CD14-positive monocyte (primary cell): ENCODE results near the gene HS3ST4. TPM values are rescaled to one million over a fixed set of nuclear protein-coding genes. Genes with fewer than 3 reads are reported as not detected.

Experiments used
- DNase-seq, 3 donors: peaks; one replicate each; pipeline ENCODE4 v3.0.0-alpha.2; 2011 to 2022
- H2AFZ ChIP-seq: 2 replicates; pipeline ENCODE4 v1.6.0; 2012; ENCODE audit warnings: mild to moderate bottlenecking, low read depth, low read length, inconsistent platforms; ENCODE audit not compliant: insufficient read depth, poor library complexity, severe bottlenecking
- H3K27ac ChIP-seq, 2 donors: 1 replicate in 1 of 2; 2 replicates in 1 of 2; pipeline ENCODE4 v1.5.1; 2012 to 2013; ENCODE audit warnings: low read length in 2 of 2, control low read depth in 1 of 2, inconsistent platforms in 1 of 2, low read depth in 1 of 2, mild to moderate bottlenecking in 1 of 2
- H3K27me3 ChIP-seq, 2 donors: one replicate each; pipeline versions ENCODE4 v1.6.0 to v1.6.1; 2011 to 2013; ENCODE audit warnings: low read length in 2 of 2; ENCODE audit not compliant: control insufficient read depth in 2 of 2, insufficient read depth in 2 of 2
- H3K36me3 ChIP-seq, 2 donors: replicated peaks in 1 of 2; 1 replicate in 1 of 2; 2 replicates in 1 of 2; pipeline versions ENCODE4 v1.5.1 to v1.6.1; 2012 to 2013; ENCODE audit warnings: low read length in 2 of 2, control low read depth in 1 of 2, inconsistent platforms in 1 of 2, mild to moderate bottlenecking in 1 of 2; ENCODE audit not compliant: insufficient read depth in 2 of 2, control insufficient read depth in 1 of 2
- H3K4me1 ChIP-seq, 2 donors: 1 replicate in 1 of 2; 2 replicates in 1 of 2; pipeline versions ENCODE4 v1.5.1 to v1.6.1; 2012 to 2013; ENCODE audit warnings: low read length in 2 of 2, control low read depth in 1 of 2, inconsistent platforms in 1 of 2, mild to moderate bottlenecking in 1 of 2, moderate library complexity in 1 of 2; ENCODE audit not compliant: insufficient read depth in 2 of 2, control insufficient read depth in 1 of 2
- H3K4me2 ChIP-seq: replicated peaks from 2 replicates; pipeline ENCODE3; 2012; ENCODE audit warnings: low read length, moderate library complexity, mild to moderate bottlenecking; ENCODE audit not compliant: poor library complexity, severe bottlenecking; ENCODE audit errors: extremely low read depth
- H3K4me3 ChIP-seq, 3 experiments: fragments of 200-600 bp in 1 of 3; sonication (generic) in 1 of 3; replicated peaks in 1 of 3; 1 replicate in 2 of 3; 2 replicates in 1 of 3; pipeline ENCODE4 v1.5.1; 2011 to 2013; ENCODE audit warnings: low read length in 3 of 3, mild to moderate bottlenecking in 3 of 3, control low read depth in 2 of 3, low read depth in 2 of 3, inconsistent platforms in 1 of 3, moderate library complexity in 1 of 3
- H3K79me2 ChIP-seq: 2 replicates; pipeline ENCODE4 v1.6.0; 2012; ENCODE audit warnings: mild to moderate bottlenecking, control low read depth, inconsistent platforms, low read length, moderate library complexity; ENCODE audit not compliant: insufficient read depth
- H3K9ac ChIP-seq: 2 replicates; pipeline ENCODE4 v1.6.0; 2017; ENCODE audit warnings: low read length, mild to moderate bottlenecking; ENCODE audit not compliant: insufficient read depth, poor library complexity, severe bottlenecking
- H3K9me3 ChIP-seq, 2 donors: replicated peaks in 1 of 2; 1 replicate in 1 of 2; 2 replicates in 1 of 2; pipeline versions ENCODE4 v1.5.1 to v1.6.1; 2012 to 2013; ENCODE audit warnings: low read length in 2 of 2, control low read depth in 1 of 2; ENCODE audit not compliant: control insufficient read depth in 1 of 2, insufficient read depth in 1 of 2
- H4K20me1 ChIP-seq: 2 replicates; pipeline ENCODE4 v1.6.0; 2012; ENCODE audit warnings: mild to moderate bottlenecking, low read length, control low read depth, moderate library complexity; ENCODE audit not compliant: insufficient read depth
- H3K27ac Mint-ChIP-seq, 7 donors: one replicate each; pipeline ENCODE4 v1.8.0; 2020; ENCODE audit warnings: mild to moderate bottlenecking in 7 of 7, mixed read lengths in 7 of 7, moderate library complexity in 6 of 7, inconsistent platforms in 2 of 7
- H3K27me3 Mint-ChIP-seq, 3 donors: one replicate each; pipeline ENCODE4 v1.8.0; 2021 to 2022; ENCODE audit warnings: low read depth in 3 of 3, mild to moderate bottlenecking in 3 of 3, mixed read lengths in 3 of 3, moderate library complexity in 3 of 3, inconsistent platforms in 1 of 3
- H3K36me3 Mint-ChIP-seq, 2 donors: one replicate each; pipeline ENCODE4 v1.8.0; 2020; ENCODE audit warnings: mixed read lengths in 2 of 2, inconsistent platforms in 1 of 2, mild to moderate bottlenecking in 1 of 2
- H3K4me1 Mint-ChIP-seq: one replicate; pipeline ENCODE4 v1.8.0; 2020; ENCODE audit warnings: mild to moderate bottlenecking, mixed read lengths
- H3K4me3 Mint-ChIP-seq, 2 donors: one replicate each; pipeline ENCODE4 v1.8.0; 2020; ENCODE audit warnings: mild to moderate bottlenecking in 2 of 2, mixed read lengths in 2 of 2, moderate library complexity in 1 of 2
- H3K9me3 Mint-ChIP-seq, 7 donors: one replicate each; pipeline ENCODE4 v1.8.0; 2020 to 2022; ENCODE audit warnings: mixed read lengths in 7 of 7, mild to moderate bottlenecking in 6 of 7, moderate library complexity in 6 of 7, inconsistent platforms in 2 of 7
- WGBS: methylation state at CpG from one replicate; pipeline ENCODE4 v1.1.5; 2013; ENCODE audit warnings: missing lambda C conversion rate; ENCODE audit not compliant: insufficient coverage; 5-methylcytosine and 5-hydroxymethylcytosine counted together
- intact Hi-C, 2 donors: fragments of 100-400 bp; cut with micrococcal nuclease; formaldehyde crosslinking; loops; one replicate each; pipeline versions ENCODE4 v1.15.0 to v1.15.1; 2023
- polyA plus RNA-seq, 3 donors: library from polyadenylated mRNA; depleted of rRNA in 1 of 3; unstranded in 2 of 3; stranded (reverse) in 1 of 3; fragments of 300-500 nt in 2 of 3; fragments of >200 nt in 1 of 3; fragmentation: Illumina TruSeq in 2 of 3; gene quantifications; 1 replicate in 2 of 3; 2 replicates in 1 of 3; pipeline ENCODE4 v1.2.3, GENCODE V29; 2012 to 2021
- TF ChIP-seq, protein P1 (sequence below): fragments of 200-600 bp; IDR thresholded peaks from one replicate; pipeline ENCODE4 v1.8.0; 2022; ENCODE audit warnings: antibody characterized with exemption, mild to moderate bottlenecking

Gene HS3ST4
- polyA plus RNA-seq, 3 donors: not detected

DNA sequence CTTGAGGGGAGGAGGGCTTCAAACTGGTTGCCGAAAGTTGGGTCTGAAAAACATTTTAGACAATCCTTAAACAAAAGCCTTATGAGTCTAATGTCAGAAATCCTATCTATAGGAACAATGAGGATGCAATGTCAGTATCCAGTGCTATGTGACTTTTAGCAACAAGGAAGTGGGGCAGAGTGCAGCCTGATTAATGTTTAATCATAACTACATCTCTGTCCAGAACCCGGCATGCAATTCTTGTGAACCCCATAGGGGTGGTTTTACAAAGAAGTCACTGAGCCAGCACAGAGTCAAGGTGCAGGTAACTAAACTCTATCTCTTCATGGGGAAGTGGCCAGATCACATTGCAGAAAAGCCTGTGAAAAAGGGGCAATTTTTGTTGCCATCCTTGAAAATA is 267.5 kb downstream of the HS3ST4 start:
- peaks cover 0 to 2% (median 0%) of the 10 kb centered on the region in 3 donors for H3K27me3 Mint-ChIP-seq
- TF ChIP-seq, protein P1, sequence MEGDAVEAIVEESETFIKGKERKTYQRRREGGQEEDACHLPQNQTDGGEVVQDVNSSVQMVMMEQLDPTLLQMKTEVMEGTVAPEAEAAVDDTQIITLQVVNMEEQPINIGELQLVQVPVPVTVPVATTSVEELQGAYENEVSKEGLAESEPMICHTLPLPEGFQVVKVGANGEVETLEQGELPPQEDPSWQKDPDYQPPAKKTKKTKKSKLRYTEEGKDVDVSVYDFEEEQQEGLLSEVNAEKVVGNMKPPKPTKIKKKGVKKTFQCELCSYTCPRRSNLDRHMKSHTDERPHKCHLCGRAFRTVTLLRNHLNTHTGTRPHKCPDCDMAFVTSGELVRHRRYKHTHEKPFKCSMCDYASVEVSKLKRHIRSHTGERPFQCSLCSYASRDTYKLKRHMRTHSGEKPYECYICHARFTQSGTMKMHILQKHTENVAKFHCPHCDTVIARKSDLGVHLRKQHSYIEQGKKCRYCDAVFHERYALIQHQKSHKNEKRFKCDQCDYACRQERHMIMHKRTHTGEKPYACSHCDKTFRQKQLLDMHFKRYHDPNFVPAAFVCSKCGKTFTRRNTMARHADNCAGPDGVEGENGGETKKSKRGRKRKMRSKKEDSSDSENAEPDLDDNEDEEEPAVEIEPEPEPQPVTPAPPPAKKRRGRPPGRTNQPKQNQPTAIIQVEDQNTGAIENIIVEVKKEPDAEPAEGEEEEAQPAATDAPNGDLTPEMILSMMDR: no peak

DNA sequence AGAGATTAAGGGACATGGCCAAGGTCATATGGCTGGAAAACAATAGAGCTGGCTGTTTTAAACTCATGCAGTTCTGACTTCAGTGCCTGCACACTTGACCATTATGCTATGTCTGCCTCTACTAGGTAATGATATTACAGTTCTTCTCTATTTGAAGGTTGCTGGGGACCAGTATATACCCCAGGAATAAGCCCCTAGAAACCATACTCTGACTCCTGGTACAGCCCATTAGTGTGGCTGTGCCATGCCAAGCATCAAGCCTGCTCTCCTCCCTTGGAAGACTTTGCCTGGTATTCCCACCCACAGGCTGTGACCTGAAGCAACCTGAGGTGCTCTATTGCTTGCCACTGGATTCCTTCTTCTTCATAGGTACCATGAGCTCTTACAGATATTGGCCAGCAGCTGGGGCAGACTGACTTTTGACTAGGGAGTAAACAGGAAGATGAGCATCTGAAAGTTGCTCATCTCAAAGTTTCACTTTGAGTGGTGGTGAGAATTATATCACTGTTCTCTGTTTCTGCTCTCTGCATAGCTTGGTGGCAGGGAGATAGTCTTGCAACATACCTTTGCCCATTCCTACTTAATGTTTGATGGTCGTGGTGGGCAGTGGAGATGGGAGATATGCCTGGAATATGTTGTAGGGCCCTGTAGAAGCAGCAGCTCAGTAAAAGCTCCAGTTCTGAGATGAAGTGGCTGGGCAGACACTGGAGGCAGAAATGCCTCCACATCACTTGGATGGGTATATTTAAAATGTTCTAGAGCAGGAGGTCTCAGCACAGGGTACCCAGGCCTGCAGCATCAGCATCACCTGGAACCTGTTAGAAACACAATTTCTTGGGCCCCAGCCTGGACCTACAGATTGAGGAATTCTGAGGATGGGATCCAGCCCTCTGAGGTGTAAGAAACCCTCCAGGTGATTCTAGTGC is 274.7 kb downstream of the HS3ST4 start:
- no peaks in the 10 kb centered on the region for H3K36me3 ChIP-seq
- Mint-ChIP-seq H3K27me3 (no peaks in the 10 kb centered on the region), H3K9me3 (peaks cover 0 to 10% (median 4%) of the 10 kb centered on the region in 7 donors), H3K27ac (no peak overlapping the region), H3K4me1 (no peaks in the 10 kb centered on the region), H3K36me3 (no peaks in the 10 kb centered on the region), H3K4me3 (no peak overlapping the region)
- no peak overlapping the region for H3K4me2 ChIP-seq
- H3K27me3 ChIP-seq: no peaks in the 10 kb centered on the region
- H2AFZ ChIP-seq: no peak overlapping the region
- TF ChIP-seq, protein P1: no peak
- WGBS: 33% methylated on average over 1 of the region's 1 CpG
- no peak overlapping the region for H3K4me3 ChIP-seq
- H3K4me1 ChIP-seq: no peaks in the 10 kb centered on the region
- no peaks in the 10 kb centered on the region for H4K20me1 ChIP-seq
- no peaks in the 10 kb centered on the region for H3K79me2 ChIP-seq
- intact Hi-C loops: no loop called here
- H3K9me3 ChIP-seq: no peaks in the 10 kb centered on the region
- no peak for DNase-seq
- no peak overlapping the region for H3K27ac ChIP-seq
- no peak overlapping the region for H3K9ac ChIP-seq

More for the DNA sequence above, 267.5 kb downstream of the HS3ST4 start:
- Histone ChIP-seq H3K27me3 (no peaks in the 10 kb centered on the region), H3K79me2 (no peaks in the 10 kb centered on the region), H3K36me3 (no peaks in the 10 kb centered on the region), H3K9me3 (peaks cover 0 to 3% of the 10 kb centered on the region in 2 donors), H3K9ac (no peak overlapping the region), H2AFZ (no peak overlapping the region), H4K20me1 (no peaks in the 10 kb centered on the region), H3K27ac (no peak overlapping the region), H3K4me3 (no peak overlapping the region), H3K4me1 (no peaks in the 10 kb centered on the region), H3K4me2 (no peak overlapping the region)
- Mint-ChIP-seq H3K4me3 (no peak overlapping the region), H3K27ac (no peak overlapping the region), H3K9me3 (peaks cover 0 to 21% (median 6%) of the 10 kb centered on the region in 7 donors), H3K4me1 (no peaks in the 10 kb centered on the region), H3K36me3 (no peaks in the 10 kb centered on the region)
- intact Hi-C loops: no loop called here
- no peak for DNase-seq
- WGBS: no CpG with 5 or more reads among the region's 2 CpGs
